NB4 (cell line): ENCODE data around the gene GNG13.

Source experiments
- DNase-seq: peaks from one replicate; pipeline ENCODE4 v3.0.0; 2010; ENCODE audit warnings: low read depth
- H3K4me3 ChIP-seq: one replicate; pipeline ENCODE4 v1.5.1; 2011; ENCODE audit warnings: mild to moderate bottlenecking, low read depth, low read length, moderate library complexity
- MAX ChIP-seq: IDR thresholded peaks from 2 replicates; pipeline ENCODE4 v1.6.1; 2011; ENCODE audit warnings: low read depth, low read length
- MYC ChIP-seq: IDR thresholded peaks from 2 replicates; pipeline ENCODE4 v1.6.1; 2011; ENCODE audit warnings: low read depth, low read length
- POLR2A ChIP-seq: IDR thresholded peaks from 2 replicates; pipeline ENCODE4 v1.6.1; 2011; ENCODE audit warnings: mild to moderate bottlenecking; ENCODE audit not compliant: insufficient read length; ENCODE audit errors: extremely low read depth
- TF ChIP-seq, protein P1 (sequence below): IDR thresholded peaks from one replicate; pipeline ENCODE4 v1.5.1; 2012; ENCODE audit warnings: low read depth, low read length

Gene GNG13

GRCh38 chr16:795580-796229, 4.8 kb downstream of the GNG13 start:
- no peak overlapping the region for H3K4me3 ChIP-seq
- DNase-seq, result no peak
- no peak for TF ChIP-seq MYC
- TF ChIP-seq, protein P1, sequence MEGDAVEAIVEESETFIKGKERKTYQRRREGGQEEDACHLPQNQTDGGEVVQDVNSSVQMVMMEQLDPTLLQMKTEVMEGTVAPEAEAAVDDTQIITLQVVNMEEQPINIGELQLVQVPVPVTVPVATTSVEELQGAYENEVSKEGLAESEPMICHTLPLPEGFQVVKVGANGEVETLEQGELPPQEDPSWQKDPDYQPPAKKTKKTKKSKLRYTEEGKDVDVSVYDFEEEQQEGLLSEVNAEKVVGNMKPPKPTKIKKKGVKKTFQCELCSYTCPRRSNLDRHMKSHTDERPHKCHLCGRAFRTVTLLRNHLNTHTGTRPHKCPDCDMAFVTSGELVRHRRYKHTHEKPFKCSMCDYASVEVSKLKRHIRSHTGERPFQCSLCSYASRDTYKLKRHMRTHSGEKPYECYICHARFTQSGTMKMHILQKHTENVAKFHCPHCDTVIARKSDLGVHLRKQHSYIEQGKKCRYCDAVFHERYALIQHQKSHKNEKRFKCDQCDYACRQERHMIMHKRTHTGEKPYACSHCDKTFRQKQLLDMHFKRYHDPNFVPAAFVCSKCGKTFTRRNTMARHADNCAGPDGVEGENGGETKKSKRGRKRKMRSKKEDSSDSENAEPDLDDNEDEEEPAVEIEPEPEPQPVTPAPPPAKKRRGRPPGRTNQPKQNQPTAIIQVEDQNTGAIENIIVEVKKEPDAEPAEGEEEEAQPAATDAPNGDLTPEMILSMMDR, result no peak
- no peak for TF ChIP-seq MAX
- TF ChIP-seq POLR2A, result no peak

- no peak for TF ChIP-seq MAX
- TF ChIP-seq, protein P1, result no peak
- no peak for TF ChIP-seq POLR2A
- TF ChIP-seq MYC, result no peak
- DNase-seq, result no peak
Measured at GRCh38 chr16:794853-795466, 5.6 kb downstream of the GNG13 start.

DNA sequence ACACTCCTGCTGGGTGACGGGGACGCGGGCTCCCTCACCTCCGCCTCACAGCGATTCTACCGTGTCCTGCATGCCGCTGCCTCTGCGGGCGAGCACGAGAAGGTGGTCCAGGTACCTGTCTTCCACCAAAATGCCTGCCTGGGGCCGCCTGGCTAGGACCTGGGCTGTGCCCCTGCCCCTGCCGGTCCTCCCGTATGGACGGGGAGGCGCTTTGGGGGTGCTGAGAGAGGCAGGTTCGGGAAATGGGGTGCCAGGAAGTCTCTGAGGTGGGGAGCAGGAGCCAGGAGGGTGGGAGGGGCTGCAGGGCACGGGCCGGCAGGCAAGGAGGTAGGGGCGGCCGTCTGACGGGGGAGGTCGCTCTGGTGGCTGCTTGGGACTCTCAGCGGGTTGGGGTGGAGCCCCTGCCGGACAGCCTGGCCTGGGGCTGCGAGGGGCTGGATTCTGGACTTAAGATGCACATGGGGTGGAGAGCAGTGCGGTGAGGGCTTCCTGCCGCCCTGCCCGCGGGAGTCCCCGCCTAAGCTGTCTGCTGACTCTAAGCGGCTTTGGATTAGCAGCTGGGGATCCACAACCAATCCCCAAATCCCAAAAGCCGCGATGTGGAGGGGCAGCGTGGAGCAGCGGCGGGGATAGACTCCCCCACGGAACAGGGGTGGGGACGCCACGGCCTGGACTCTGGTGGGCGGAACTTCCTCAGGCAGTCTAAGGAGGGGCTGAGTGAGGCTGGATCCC, 6.3 kb downstream of the GNG13 start:
- TF ChIP-seq MYC, result no peak
- no peak for TF ChIP-seq POLR2A
- no peak for TF ChIP-seq MAX
- TF ChIP-seq, protein P1, result no peak
- no peak for DNase-seq
- H3K4me3 ChIP-seq, result no peak overlapping the region

More at GRCh38 chr16:794853-795466, 5.6 kb downstream of the GNG13 start:
- H3K4me3 ChIP-seq, result no peak overlapping the region

GRCh38 chr16:793414-793813, 7.1 kb downstream of the GNG13 start:
- TF ChIP-seq POLR2A (no peak), MYC (no peak), MAX (no peak)
- TF ChIP-seq, protein P1, result no peak
- H3K4me3 ChIP-seq, result no peak overlapping the region
- DNase-seq, result no peak

DNA sequence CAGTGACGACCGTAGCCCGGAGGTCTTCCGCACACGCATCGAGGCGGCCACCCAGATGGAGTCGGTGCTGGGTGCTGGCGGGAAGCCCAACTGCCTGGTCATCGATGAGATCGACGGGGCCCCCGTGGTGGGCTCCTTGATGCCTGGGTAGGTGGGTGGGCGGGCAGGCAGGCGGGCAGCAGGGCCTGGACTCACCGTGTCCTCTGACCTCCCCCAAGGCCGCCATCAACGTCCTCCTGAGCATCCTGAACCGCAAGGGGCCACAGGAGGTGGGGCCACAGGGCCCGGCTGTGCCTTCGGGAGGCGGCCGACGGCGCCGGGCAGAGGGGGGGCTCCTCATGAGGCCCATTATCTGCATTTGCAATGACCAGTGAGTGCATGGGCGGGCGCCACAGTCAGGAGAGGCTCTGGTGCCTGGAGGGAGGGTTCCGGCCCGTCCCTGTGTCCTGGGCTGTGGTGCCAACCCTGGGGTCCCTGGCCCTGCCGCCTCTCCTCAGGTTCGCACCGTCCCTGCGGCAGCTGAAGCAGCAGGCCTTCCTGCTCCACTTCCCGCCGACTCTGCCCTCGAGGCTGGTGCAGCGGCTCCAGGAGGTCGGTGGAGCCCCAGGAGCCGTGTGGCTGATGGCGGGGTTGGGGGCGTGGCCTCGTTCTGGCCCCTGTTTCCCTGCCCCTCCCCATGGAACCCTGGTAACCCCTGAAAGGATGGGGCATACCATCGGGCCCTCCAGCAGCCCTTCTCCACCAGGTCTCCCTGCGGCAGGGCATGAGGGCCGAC, 8.1 kb downstream of the GNG13 start:
- no peak overlapping the region for H3K4me3 ChIP-seq
- TF ChIP-seq, protein P1, result no peak
- TF ChIP-seq MYC (no peak), POLR2A (no peak), MAX (no peak)
- no peak for DNase-seq
